ENCODE measurements around the gene TADA2B.

TADA2B gene

DNA sequence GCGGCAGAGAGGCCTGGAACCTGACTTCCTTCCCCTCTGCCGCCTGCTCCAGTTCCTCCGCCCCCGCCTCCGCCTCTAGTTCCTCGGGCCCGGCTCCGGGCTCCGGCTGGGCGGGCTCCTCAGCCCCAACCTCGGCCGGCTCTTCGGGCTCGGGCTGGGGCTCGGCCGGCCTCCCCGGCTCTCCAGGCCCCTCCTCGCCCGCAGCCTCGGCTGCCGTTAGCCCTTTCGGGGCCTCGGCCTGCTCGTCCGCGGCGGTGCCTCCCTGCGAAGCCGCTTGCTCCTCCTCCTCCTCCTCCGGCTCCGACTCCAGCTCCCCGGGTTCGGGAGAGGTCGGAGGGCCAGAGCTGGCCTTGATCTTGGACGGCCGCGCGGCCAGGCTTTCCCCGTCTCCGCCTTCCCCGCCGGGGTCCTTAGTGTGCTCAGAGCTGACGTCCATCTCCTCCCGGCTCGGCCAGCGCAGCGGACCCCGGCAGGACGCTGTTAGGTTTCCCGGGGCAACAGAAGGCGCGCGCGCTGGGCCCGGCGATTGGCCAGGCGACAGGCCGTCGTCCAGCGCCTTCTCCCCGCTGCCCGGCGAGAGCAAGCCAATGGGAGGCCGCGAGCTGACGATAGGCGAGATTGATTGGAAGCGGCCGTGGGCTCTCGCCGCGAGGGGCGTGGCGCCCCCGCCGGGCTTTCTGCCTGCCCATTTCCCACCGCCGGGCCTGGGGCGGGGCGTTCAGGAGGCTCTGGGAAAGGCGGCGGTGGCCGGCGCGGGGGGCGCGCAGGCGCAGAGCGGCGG is 479 bp upstream of the TADA2B start:
- DNase-seq: peak; percentile 97

DNA sequence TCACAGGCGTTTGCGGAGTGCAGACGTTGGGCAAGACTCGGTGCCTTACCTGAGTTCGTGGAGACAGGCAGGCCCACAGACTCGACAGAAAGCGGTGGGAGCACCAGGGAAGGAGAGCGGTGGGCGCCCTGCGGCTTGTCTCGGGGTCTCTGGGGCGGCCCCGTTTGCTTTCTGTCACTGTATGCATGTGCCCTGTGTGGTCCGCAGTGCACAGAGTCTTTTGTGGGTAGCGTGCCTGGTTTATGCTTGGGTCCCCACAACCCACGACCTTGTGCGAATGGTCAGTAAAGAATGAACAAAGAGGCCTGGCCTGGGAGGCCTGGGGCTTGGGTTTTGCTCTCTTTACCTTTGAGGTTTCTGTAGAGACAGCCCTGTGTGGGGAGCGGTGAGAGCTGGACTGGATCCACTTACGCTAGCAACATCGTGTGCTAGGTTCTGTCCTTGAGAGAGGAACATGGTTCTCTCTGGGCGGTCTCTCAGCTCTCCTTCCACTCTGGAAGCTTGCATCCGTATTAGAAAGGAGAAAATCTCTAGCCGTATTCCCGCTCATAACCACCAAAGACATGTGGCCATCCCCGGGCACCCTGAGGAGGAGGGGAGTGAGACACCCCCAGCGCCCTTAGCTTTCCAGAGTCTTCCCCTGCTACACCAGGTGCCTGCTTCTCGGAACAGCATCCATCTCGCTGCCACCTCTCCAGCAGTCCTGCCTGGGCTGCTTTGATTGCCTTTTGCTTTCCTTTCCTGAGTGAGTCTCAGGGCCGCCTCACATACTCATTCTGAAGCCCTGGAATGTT is 1.2 kb downstream of the TADA2B start:
- no peak for DNase-seq

DNA sequence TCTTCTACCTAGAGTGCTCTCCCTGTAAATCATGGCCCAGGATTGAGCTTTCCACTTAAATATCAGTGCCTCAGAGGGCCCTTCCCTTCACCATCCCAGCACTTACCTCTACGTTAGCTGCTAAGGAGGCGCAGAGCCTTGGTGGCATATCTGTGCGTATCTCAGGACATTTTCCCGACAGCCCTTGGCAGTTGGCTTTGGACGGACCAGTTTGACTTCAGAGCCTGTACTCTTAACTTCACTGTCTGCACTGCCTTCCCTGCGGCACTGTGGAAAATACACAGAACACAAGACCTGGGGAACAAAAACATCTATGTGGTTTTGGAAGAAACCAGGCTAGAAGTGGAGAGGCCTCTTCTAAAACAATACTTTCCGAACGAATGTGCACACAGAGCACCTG is 2.4 kb downstream of the TADA2B start:
- DNase-seq: no peak

DNA sequence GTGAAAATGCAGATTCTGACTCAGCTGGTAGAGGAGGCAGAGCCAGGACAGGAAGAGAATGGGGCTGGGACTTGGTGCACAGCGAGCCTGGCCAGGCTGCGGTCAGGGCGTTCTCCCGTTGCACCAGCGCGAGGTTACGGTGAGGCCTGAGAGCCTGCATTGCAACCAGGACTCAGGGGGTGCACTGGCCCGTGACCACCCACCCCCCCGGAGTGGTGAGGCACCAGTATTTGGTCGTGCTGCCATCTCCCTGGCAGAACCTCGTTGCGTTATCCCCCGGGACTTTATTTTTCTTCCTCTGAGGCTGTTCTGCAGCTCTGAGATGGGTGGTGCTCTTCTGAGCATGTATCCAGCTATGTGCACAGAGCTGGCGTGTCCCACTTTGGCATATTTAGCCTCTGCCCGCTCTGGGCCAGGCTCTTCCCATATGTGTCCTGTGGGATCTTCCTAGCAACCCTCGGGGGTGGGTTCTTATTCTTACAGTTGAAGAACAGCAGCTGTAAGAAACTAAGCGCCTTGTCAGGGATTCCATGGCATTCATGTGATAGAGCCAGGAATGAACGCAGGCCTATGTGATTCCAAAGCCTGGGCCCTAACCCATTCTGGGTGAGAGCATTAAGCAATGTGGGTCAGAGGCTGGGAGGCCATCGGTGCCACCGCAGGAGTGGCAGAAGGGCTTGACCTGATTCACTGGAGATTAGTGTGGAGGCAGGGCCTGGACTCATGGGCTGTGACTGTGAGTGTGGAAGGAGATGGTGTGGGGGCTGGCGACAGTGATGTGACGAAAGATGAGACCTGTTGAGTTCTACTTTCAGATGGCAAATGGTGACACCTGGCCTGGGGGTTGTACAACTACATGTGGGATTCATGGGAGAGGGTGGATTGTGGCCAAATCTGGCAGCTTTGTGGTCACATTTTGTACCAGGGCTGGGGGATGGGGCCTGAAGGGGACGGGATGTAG is 3.1 kb downstream of the TADA2B start:
- no peak for DNase-seq

DNA sequence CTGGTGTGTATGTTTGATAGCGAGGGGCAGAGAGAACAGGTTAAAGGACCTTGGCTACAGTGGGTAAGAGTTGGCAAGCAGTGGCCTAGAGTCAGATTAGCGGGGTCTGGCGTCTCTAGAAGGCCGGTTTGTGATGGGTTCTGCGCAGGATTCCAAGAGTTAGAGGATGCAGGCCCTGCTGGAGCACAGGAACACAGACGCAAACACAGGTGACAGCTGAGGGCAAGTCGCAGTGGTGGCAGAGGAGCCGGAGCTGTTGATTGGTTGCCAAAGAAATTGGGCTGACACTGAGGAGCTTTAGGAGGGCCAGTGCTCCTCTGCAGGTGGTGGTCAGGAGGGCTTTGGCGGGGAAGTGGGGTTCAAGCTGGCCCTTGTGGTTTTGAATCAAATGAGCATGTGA is 3.8 kb downstream of the TADA2B start:
- DNase-seq: no peak

DNA sequence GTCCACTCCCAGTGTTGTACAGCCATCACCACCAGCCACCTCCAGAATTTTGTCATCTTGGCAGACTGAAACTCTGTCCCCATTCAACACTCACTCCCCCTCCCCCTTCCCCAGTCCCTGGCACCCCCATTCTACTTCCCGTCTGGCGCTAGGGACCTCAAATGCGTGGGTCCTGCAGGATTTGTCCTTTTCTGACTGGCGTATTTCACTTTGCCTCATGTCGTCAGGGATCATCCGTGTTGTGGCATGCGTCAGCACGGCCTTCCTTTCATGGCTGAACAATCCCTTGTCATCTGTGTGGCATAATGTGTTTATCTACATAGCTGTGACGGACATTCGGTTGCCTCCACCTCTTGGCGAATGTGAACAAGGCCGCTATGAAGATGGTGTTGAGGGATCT is 5.5 kb downstream of the TADA2B start:
- no peak for DNase-seq

DNA sequence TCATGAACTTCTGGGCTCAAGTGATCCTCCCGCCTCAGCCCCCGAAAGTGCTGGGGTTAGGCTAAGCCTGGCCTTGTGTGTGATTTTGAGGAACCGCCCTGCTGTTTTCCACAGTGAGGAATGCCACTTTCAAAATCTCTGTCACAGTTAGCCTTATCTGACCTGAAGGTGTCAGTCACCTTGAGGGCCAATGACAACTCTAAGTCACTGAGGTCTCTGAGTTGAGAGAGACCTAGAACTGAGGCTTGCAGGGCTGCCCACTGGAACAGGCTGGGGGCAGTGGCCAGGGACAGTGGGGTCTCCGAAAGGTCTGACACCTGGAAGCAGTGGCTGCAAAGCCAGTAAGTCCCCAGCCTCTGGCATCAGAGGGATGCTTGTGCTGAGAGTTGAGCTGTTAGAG is 6.1 kb downstream of the TADA2B start:
- no peak for DNase-seq

DNA sequence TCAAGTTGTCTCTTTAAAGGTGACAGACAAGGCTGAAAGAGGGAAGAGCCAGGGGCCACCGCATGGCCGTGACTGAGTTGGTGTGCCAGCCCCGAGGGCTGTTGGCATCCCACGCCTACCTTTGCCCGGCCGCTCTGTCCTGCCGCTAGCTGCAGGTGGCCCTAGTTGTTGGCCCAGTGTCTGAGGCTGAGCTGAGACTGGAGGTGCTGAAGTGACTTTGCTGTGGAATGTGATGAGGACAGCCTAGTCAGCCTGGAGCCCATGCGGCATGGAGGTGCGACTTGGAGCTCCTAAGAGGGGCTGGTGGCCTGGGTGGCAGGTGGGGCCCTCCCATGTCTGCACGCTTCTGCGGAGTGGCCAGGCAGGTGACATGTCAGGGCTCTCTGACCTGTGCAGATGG is 6.6 kb downstream of the TADA2B start:
- no peak for DNase-seq

DNA sequence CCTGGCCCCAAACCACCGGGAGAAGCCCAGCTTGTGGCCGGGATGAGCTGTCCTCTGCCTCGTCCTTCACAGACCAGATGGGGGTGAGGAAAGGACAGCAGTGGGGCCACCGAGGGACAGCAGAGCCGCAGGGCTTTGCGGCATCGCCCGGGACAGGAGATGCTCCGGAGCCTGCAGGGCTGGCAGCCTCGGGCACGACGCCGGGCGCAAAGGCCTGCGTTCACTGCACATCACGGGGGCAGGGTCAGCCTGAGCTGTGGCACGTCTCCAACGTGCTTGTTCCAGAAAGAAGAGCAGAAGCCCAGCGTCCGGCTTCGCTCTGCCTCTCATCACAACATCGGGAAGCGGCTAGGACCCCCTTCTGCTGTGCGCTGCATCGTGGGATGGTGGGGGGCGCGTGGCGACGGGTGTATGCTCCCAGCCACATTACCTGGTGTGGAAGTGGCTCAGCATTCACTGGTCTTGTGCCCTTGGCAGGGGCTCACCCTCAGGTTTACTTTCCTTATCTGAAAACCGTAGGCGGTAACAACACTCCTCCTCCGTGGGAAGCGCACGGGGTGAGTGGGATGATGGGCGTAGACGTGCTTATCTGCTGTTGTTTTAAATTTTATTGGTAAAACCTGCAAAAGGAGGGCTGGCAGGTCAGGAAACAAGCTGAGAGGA is 7.4 kb downstream of the TADA2B start:
- DNase-seq: no peak

DNA sequence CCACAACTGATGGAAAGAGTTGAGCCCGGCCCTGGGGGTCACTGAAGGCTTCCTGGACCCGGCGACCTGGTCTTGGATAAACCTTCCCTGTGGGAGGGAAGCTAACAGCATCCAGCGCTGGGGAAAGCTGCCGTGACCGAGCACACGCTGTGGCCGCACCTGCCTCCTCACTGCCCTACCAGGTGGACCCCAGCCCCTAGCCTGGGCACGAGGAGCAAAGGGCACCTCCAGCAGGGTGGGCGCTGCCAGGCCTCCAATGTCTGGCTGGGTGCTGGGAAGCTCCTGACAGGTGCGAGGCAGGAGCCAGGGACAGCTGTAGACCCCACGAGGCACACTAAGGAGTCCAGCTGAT is 7.9 kb downstream of the TADA2B start:
- DNase-seq: no peak

DNA sequence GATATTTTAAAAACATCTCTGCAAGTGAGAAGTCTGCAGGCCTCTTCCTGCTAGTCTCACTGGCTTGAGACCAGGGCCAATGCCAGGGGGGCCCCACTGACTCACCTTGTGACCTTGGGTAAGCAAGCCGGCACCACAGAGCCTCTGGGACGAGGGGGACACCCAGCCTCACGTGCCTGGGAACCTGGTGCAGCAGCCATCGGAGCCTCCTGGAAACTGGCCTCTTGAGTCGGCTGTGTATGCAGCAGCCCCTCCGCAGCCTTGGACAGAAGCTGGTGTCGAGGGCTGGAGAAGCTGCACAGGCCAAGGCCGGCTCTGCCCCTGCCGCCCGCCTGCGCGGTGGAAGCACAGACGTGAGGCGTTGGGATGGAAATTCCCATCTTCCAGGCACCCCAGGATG is 8.7 kb downstream of the TADA2B start:
- no peak for DNase-seq

DNA sequence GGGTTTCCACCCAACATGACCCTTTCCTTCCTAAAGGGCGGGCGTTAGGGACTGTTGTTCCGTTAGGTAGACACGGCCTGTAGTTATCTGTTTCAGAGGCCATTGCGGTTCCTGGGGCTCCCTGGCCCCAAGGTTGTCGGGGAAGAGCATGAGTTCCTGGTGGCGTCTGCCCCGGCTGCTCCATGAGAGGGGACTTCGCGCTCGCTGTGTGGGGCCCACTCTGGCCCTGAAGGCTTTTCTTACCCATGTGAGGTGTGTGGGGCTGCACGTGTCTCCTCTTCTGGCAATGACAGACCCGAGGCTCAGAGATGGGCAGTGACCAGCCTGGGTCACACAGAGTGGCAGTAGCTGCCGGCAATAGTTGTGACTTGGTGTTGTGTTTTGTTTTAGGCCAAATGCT is 9.1 kb downstream of the TADA2B start:
- DNase-seq: no peak

DNA sequence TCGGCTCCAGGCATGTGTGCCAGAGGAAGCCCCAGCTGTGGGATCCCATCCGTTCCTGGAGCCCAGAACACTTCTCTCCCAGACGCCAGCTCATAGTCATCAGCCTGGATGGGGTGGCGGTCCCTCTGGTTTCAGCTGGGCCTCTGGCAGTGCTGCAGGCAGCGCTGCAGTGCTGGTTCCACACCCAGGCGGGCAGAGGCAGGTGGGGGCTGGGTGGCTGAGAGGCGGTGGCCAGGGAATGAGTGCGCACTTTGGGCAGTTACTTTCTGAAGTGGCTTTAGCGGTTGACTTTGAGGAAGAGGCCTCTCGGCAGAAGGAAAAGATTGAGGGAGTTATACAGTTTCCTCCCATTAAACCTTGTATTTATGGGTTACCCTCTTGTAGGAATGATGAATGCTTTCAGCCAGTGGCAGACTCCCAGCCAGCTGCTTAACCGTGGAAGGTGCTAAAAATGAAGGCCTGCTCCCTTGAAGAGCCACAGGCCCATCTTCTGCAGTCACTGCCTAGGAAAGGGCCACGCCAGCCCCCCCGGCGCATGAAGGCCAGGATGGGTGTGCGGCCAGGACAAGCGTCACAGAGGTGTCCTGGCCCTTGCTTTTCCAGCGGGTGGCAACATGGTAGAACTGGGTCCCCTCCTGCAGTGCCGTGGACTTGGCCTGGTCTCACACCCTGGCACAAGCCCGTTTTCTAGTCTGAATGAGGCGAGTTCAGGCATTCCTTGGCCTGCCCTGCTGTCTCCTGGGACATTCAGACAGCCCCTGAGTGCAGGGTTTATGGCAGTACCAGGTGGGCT is 9.9 kb downstream of the TADA2B start:
- no peak for DNase-seq

DNA sequence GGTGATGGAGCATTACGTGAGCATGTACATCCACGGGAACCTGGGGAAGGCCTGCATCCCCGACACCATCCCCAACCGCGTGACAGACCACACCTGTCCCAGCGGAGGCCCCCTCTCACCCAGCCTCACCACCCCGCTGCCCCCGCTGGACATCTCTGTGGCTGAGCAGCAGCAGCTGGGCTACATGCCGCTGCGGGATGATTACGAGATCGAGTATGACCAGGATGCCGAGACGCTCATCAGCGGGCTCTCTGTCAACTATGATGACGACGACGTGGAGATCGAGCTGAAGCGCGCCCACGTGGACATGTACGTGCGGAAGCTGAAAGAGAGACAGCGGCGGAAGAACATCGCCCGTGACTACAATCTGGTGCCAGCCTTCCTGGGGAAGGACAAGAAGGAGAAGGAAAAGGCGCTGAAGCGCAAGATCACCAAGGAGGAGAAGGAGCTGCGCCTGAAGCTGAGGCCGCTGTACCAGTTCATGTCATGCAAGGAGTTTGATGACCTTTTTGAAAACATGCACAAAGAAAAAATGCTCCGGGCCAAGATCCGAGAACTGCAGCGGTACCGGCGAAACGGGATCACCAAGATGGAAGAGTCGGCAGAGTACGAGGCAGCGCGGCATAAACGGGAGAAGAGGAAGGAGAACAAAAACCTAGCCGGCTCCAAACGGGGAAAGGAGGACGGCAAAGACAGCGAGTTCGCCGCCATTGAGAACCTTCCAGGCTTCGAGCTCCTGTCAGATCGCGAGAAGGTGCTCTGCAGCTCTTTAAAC is 11.1 kb downstream of the TADA2B start:
- no peak for DNase-seq

DNA sequence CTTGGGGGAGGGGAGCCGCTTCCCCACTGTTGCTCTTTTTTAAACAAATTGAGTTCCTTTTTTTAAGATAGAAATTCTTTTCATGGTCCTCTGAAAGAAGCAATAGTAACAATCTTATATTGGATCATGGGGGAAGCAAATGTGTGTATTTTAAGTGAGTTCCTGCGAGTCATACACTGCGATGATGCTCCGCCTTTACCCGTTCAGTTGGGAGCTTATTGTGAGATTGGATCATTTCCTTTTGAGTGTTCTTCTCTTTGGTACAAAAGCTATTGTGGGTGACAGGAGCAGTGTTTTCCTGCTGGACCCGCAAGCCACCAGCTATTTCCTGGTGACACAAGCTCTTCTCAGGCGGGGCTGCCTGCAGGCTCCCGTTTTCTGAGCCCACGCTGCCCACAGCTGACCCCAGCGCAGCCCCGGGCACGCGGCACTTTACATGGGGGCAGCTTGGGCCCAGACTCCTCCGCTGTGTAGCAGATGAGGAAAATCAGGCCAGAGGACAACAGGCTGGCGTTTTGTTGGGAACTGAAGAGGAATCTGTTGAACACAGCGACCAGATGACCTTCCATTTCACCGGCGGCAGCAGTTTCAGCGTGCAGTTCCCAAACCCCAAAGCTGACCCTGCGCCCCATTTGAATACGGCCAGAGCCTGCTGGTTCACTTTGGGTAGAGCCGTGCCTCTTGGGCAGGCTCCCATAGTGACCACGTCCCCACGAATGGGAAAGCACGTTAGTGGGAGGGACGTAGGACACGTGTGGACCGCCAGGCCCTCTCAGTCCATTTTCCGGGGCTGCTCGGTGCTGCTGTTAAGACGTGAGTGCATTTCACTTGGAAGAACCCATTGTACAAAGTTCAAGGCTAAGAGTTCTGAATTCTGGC is 12.2 kb downstream of the TADA2B start:
- DNase-seq: no peak

DNA sequence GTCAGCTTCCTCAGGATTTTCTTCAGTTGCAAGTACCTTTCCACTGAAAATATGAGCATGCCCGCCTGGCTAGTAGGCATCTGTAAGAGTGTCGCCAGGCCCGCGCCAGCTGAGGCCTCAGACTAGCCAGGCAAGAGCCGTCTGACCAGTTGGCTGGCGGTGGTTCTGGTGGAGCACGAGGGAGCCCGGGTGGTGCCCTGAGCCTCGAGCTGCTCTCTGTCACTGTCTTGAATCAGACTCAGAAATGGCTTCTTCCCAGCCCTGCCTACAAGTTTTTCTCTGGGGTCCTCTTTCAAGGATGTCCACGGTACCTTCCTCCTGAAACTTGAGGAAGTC is 12.8 kb downstream of the TADA2B start:
- no peak for DNase-seq

DNA sequence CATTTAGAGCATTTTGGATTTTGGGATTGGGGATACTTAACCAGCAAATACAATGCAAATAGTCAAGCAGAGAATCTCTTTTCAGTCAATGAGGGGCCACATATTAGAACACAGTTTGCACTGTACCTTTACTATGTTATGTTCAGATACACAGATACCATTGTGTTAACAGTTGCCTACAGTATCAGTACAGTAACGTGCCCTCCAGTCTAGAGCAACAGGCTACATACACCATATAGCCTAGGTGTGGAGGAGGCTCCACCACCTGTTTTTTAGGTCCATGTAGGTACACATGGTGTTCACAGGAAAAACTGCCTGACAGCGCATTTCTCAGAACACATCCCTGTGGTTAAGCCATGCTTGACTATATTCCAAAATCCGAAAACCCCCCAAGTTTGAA is 15.6 kb downstream of the TADA2B start:
- no peak for DNase-seq

DNA sequence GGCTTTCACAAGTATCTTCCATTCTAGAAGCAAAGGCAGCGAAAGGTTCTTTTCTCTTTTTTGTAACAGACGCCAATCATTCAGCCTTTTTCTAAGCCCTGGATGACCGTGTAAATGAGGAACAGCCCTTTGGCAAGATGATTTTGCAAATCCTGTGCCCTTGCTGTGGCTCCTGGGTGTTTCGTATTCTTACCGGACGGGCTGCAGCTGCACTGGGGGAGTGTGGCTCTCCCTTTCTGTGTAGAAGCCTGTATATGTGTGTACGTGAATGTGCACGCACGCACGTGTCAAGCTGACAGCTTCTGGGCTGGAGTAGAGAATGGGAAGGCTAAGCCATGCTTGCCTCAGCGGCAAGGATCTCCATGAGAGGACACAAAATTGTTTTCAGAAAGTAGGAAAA is 16.5 kb downstream of the TADA2B start:
- DNase-seq: no peak

DNA sequence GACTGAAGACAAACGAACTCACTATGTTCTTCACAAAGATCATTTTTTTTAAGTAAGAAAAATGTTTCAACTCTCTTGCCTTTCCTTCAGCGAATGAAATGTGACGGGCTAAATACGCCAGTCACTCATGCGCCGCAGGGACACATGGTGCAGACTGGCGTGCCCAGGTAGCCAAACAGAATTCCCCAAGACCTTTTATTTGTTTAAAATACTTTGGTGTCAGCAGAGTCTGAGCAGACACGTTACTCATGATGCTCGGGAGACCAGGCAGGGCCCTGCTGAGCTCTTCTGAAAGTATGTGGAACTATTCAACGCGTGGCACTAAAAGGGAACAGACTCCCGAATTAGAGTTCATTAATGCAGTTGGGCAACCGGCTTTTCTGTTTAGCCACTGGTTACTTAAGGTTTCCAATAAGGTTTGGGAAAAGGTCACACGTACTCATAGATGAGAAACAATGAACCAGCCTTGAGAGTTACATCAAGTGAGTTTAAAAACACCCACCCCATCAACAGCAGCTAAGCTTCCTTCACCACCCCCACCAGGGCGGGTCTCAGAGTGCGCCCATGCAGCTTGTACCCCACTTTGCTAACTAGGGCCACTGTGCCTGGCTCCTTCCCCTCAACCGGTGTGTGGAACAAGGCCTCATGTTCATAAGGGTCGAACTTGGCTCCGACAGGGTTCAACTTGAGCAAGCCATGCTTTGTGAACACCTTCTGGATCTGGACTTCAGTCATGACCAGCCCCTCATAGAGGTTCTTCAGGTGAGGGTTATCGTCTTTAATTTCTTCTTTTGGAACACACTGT is 17.4 kb downstream of the TADA2B start:
- peak; percentile 39 for DNase-seq
